GM12874 (cell line): Measurements from ENCODE around the gene SLC35A4.

Experiments used
- CTCF ChIP-seq: IDR thresholded peaks from 2 replicates; pipeline ENCODE4 v1.5.1; 2011; ENCODE audit warnings: low read depth, mild to moderate bottlenecking, control low read depth, low read length, moderate library complexity; ENCODE audit not compliant: insufficient read depth

The SLC35A4 gene

DNA sequence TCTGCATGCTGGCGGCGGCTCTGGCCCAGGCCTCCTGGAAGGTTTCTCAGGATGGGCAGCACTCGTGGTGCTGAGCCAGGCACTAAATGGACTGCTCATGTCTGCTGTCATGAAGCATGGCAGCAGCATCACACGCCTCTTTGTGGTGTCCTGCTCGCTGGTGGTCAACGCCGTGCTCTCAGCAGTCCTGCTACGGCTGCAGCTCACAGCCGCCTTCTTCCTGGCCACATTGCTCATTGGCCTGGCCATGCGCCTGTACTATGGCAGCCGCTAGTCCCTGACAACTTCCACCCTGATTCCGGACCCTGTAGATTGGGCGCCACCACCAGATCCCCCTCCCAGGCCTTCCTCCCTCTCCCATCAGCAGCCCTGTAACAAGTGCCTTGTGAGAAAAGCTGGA is 3.2 kb downstream of the SLC35A4 start:
- no peak for TF ChIP-seq CTCF

- no peak for TF ChIP-seq CTCF
These were observed 3.9 kb downstream of the SLC35A4 start for GRCh38 chr5:140568443-140569063.

- TF ChIP-seq CTCF, result no peak
These were observed 4.6 kb downstream of the SLC35A4 start for GRCh38 chr5:140569197-140569596.

- TF ChIP-seq CTCF, result no peak
These were observed 5.4 kb downstream of the SLC35A4 start for GRCh38 chr5:140570058-140570457.

GRCh38 chr5:140570488-140570887 is 5.9 kb downstream of the SLC35A4 start:
- no peak for TF ChIP-seq CTCF

DNA sequence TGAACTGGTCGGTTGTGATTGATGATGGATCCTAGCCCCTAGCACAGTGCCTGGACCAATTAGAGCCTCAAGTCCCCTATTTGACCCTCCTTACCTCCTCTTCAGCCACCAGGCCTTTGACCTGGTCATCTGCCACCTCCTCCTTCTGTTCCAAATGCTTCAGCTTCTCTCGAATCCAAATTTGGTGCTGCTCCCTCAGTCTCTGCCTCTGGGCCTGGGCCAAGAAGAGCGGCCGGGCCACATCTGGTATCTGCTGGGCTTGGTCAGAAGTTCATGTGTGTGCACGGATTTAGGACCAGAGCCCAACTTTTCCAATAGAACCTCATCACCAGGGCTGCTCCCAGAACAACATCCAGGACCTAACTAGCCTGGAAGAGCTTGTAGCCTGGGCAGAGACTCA is 6.5 kb downstream of the SLC35A4 start:
- no peak for TF ChIP-seq CTCF

DNA sequence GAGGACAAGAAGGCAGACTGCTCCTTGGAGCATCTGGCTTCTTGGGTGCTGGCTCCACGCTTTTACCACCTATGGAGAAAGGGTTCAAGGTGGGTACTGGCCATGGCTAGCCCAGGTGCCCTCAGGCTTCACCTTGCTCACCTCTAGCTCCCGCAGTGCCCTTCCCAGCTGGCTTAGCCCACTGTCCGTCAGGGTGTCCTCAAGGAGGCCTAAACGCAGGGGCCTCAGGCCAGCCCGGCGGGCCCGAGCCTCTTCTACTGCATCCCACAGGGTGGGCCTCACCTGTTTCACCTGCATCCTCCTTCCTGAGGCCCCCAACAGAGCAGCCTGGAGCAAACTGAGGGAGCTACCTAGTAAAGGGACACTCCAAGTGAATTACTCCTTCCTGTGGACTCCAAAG is 9.1 kb downstream of the SLC35A4 start:
- no peak for TF ChIP-seq CTCF
